HEK293 (cell line): ENCODE data around the gene ISG15.
A peak's percentile ranks its signal among the peaks of the same experiment; 100 is the strongest.

ENCODE experiments used
- BCL11A ChIP-seq: fragments of 450-650 bp; formaldehyde crosslinking; IDR thresholded peaks from 2 replicates; pipeline ENCODE4 v1.5.1; 2016; ENCODE audit warnings: low read depth, missing biosample characterization, missing genetic modification characterization
- FEZF1 ChIP-seq: fragments of 450-650 bp; formaldehyde crosslinking; IDR thresholded peaks from 2 replicates; pipeline ENCODE4 v1.5.1; 2016; ENCODE audit warnings: missing biosample characterization, missing genetic modification characterization
- KLF10 ChIP-seq: fragments of 450-650 bp; IDR thresholded peaks from 2 replicates; pipeline ENCODE4 v1.5.1; 2018; ENCODE audit warnings: missing biosample characterization, mild to moderate bottlenecking, missing genetic modification characterization
- OSR2 ChIP-seq: fragments of 450-650 bp; formaldehyde crosslinking; IDR thresholded peaks from 2 replicates; pipeline ENCODE4 v1.5.1; 2016; ENCODE audit warnings: missing biosample characterization, missing genetic modification characterization
- SCRT2 ChIP-seq: fragments of 450-650 bp; formaldehyde crosslinking; IDR thresholded peaks from 2 replicates; pipeline ENCODE4 v1.5.1; 2016; ENCODE audit warnings: missing biosample characterization, missing genetic modification characterization
- ZNF133 ChIP-seq: fragments of 450-650 bp; formaldehyde crosslinking; IDR thresholded peaks from 2 replicates; pipeline ENCODE4 v1.5.1; 2016; ENCODE audit warnings: missing biosample characterization, missing genetic modification characterization
- ZNF2 ChIP-seq: fragments of 450-650 bp; formaldehyde crosslinking; IDR thresholded peaks from 2 replicates; pipeline ENCODE4 v1.5.1; 2016; ENCODE audit warnings: missing biosample characterization, missing genetic modification characterization
- ZNF23 ChIP-seq: fragments of 450-650 bp; formaldehyde crosslinking; IDR thresholded peaks from 2 replicates; pipeline ENCODE4 v1.5.1; 2016; ENCODE audit warnings: missing biosample characterization, missing genetic modification characterization, borderline replicate concordance
- ZNF24 ChIP-seq: fragments of 450-650 bp; formaldehyde crosslinking; IDR thresholded peaks from 2 replicates; pipeline ENCODE4 v1.5.1; 2016; ENCODE audit warnings: missing biosample characterization, missing genetic modification characterization
- ZNF274 ChIP-seq, 2 experiments: fragments of 200-500 bp in 1 of 2; fragments of 450-650 bp in 1 of 2; sonication (Bioruptor generic) in 1 of 2; formaldehyde crosslinking in 1 of 2; IDR thresholded peaks; 2 replicates each; pipeline versions ENCODE4 v1.5.1 to v1.6.1; 2014 to 2016; ENCODE audit warnings: borderline replicate concordance in 1 of 2, inconsistent platforms in 1 of 2, low read length in 1 of 2, missing biosample characterization in 1 of 2, missing genetic modification characterization in 1 of 2
- ZNF560 ChIP-seq: fragments of 450-650 bp; formaldehyde crosslinking; IDR thresholded peaks from 2 replicates; pipeline ENCODE4 v1.5.1; 2017; ENCODE audit warnings: missing biosample characterization, missing genetic modification characterization, borderline replicate concordance
- ZNF621 ChIP-seq: fragments of 450-650 bp; formaldehyde crosslinking; IDR thresholded peaks from 2 replicates; pipeline ENCODE4 v1.5.1; 2017; ENCODE audit warnings: missing biosample characterization, missing genetic modification characterization
- ZNF677 ChIP-seq: fragments of 450-650 bp; IDR thresholded peaks from 2 replicates; pipeline ENCODE4 v1.5.0; 2018; ENCODE audit warnings: missing biosample characterization, mild to moderate bottlenecking, missing genetic modification characterization, moderate library complexity
- ZNF792 ChIP-seq: fragments of 450-650 bp; formaldehyde crosslinking; IDR thresholded peaks from 2 replicates; pipeline ENCODE4 v1.5.1; 2016; ENCODE audit warnings: missing biosample characterization, missing genetic modification characterization
- TF ChIP-seq, protein P1 (sequence below): fragments of 450-650 bp; formaldehyde crosslinking; IDR thresholded peaks from 2 replicates; pipeline ENCODE4 v1.5.1; 2016; ENCODE audit warnings: missing biosample characterization, missing genetic modification characterization
- TF ChIP-seq, protein P2 (sequence below): fragments of 450-650 bp; formaldehyde crosslinking; IDR thresholded peaks from 2 replicates; pipeline ENCODE4 v1.5.1; 2016; ENCODE audit warnings: missing biosample characterization, missing genetic modification characterization
- TF ChIP-seq, protein P3 (sequence below): fragments of 450-650 bp; formaldehyde crosslinking; IDR thresholded peaks from 2 replicates; pipeline ENCODE4 v1.5.1; 2016; ENCODE audit warnings: missing biosample characterization, missing genetic modification characterization
- TF ChIP-seq, protein P4 (sequence below): fragments of 450-650 bp; formaldehyde crosslinking; IDR thresholded peaks from 2 replicates; pipeline ENCODE4 v1.5.1; 2017; ENCODE audit warnings: missing biosample characterization, mild to moderate bottlenecking, missing genetic modification characterization, moderate library complexity
- TF ChIP-seq, protein P5 (sequence below): fragments of 450-650 bp; formaldehyde crosslinking; IDR thresholded peaks from 2 replicates; pipeline ENCODE4 v1.5.1; 2016; ENCODE audit warnings: missing biosample characterization, missing genetic modification characterization
- TF ChIP-seq, protein P6 (sequence below): fragments of 450-650 bp; formaldehyde crosslinking; IDR thresholded peaks from 2 replicates; pipeline ENCODE4 v1.5.1; 2017; ENCODE audit warnings: missing biosample characterization, missing genetic modification characterization
- TF ChIP-seq, protein P7 (sequence below): fragments of 450-650 bp; formaldehyde crosslinking; IDR thresholded peaks from 2 replicates; pipeline ENCODE4 v1.5.1; 2016; ENCODE audit warnings: missing biosample characterization, missing genetic modification characterization
- TF ChIP-seq, protein P8 (sequence below): fragments of 450-650 bp; formaldehyde crosslinking; IDR thresholded peaks from 2 replicates; pipeline ENCODE4 v1.5.1; 2016; ENCODE audit warnings: missing biosample characterization, missing genetic modification characterization
- TF ChIP-seq, protein P9 (sequence below): fragments of 450-650 bp; formaldehyde crosslinking; IDR thresholded peaks from 2 replicates; pipeline ENCODE4 v1.5.1; 2016; ENCODE audit warnings: missing biosample characterization, missing genetic modification characterization

ISG15 gene

DNA sequence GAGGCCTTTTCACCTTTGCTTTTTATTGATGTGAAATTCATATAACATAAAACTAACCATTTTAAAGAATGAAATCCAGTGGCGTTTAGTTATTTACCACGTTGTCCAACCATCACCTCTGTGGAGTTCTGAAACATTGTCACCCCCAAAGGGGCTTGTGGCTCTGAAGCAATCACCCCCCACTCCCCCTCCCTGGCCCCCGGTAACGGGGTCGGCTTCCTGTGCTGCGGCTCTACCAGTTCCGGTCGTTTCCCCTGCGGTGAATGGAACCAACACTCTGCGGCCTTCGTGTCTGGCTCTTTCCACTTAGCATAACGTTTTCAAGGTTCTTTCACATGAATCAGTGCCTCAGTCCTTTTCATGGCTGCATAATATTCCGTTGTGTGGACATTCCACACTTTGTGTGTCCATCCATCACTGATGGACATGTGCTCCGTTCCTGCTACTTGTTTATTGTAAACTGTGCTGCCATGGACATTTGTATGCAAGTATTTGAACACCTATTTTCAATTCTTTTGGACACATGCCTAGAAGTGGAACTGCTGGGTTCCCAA lies 1.8 kb upstream of the ISG15 start (continued):
- TF ChIP-seq, protein P1, sequence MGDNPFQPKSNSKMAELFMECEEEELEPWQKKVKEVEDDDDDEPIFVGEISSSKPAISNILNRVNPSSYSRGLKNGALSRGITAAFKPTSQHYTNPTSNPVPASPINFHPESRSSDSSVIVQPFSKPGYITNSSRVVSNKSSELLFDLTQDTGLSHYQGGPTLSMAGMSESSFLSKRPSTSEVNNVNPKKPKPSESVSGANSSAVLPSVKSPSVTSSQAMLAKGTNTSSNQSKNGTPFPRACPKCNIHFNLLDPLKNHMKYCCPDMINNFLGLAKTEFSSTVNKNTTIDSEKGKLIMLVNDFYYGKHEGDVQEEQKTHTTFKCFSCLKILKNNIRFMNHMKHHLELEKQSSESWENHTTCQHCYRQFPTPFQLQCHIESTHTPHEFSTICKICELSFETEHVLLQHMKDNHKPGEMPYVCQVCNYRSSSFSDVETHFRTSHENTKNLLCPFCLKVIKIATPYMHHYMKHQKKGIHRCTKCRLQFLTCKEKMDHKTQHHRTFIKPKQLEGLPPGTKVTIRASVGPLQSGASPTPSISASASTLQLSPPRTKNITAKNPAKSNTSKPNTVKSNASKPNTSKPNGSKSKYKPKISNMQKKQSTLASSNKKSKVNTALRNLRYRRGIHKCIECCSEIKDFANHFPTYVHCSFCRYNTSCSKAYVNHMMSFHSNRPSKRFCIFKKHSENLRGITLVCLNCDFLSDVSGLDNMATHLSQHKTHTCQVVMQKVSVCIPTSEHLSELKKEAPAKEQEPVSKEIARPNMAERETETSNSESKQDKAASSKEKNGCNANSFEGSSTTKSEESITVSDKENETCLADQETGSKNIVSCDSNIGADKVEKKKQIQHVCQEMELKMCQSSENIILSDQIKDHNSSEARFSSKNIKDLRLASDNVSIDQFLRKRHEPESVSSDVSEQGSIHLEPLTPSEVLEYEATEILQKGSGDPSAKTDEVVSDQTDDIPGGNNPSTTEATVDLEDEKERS (tag by site-specific recombination), result peak; percentile 30; the same call in 1 of the 2 replicates
- TF ChIP-seq, protein P2, sequence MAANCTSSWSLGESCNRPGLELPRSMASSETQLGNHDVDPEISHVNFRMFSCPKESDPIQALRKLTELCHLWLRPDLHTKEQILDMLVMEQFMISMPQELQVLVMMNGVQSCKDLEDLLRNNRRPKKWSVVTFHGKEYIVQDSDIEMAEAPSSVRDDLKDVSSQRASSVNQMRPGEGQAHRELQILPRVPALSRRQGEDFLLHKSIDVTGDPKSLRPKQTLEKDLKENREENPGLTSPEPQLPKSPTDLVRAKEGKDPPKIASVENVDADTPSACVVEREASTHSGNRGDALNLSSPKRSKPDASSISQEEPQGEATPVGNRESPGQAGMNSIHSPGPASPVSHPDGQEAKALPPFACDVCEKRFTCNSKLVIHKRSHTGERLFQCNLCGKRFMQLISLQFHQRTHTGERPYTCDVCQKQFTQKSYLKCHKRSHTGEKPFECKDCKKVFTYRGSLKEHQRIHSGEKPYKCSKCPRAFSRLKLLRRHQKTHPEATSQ (tag by site-specific recombination), result no peak
- no peak for TF ChIP-seq OSR2 (tag by site-specific recombination)
- TF ChIP-seq ZNF133 (tag by site-specific recombination), result no peak
- TF ChIP-seq KLF10 (tag by site-specific recombination), result no peak
- TF ChIP-seq FEZF1 (tag by site-specific recombination), result no peak
- no peak for TF ChIP-seq ZNF23 (tag by site-specific recombination)
- TF ChIP-seq, protein P3, sequence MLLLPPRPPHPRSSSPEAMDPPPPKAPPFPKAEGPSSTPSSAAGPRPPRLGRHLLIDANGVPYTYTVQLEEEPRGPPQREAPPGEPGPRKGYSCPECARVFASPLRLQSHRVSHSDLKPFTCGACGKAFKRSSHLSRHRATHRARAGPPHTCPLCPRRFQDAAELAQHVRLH (tag by site-specific recombination), result peak; percentile 88
- no peak for TF ChIP-seq ZNF274 (IDR thresholded peaks at IDR 0.05; ENCODE audit: low read length)
- TF ChIP-seq ZNF274 (tag by site-specific recombination; IDR thresholded peaks at IDR 0.05; ENCODE audit: borderline replicate concordance), result no peak
- no peak for TF ChIP-seq ZNF2 (tag by site-specific recombination)
- TF ChIP-seq, protein P4, sequence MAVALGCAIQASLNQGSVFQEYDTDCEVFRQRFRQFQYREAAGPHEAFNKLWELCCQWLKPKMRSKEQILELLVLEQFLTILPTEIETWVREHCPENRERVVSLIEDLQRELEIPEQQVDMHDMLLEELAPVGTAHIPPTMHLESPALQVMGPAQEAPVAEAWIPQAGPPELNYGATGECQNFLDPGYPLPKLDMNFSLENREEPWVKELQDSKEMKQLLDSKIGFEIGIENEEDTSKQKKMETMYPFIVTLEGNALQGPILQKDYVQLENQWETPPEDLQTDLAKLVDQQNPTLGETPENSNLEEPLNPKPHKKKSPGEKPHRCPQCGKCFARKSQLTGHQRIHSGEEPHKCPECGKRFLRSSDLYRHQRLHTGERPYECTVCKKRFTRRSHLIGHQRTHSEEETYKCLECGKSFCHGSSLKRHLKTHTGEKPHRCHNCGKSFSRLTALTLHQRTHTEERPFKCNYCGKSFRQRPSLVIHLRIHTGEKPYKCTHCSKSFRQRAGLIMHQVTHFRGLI (tag by site-specific recombination), result no peak
- no peak for TF ChIP-seq SCRT2 (tag by site-specific recombination)
- TF ChIP-seq, protein P5, sequence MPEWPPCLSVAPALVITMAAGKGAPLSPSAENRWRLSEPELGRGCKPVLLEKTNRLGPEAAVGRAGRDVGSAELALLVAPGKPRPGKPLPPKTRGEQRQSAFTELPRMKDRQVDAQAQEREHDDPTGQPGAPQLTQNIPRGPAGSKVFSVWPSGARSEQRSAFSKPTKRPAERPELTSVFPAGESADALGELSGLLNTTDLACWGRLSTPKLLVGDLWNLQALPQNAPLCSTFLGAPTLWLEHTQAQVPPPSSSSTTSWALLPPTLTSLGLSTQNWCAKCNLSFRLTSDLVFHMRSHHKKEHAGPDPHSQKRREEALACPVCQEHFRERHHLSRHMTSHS, result no peak
- TF ChIP-seq ZNF560 (tag by site-specific recombination), result no peak
- TF ChIP-seq ZNF24, result peak; percentile 57; the same call in 1 of the 2 replicates
- TF ChIP-seq ZNF677 (tag by site-specific recombination), result no peak
- TF ChIP-seq, protein P6, sequence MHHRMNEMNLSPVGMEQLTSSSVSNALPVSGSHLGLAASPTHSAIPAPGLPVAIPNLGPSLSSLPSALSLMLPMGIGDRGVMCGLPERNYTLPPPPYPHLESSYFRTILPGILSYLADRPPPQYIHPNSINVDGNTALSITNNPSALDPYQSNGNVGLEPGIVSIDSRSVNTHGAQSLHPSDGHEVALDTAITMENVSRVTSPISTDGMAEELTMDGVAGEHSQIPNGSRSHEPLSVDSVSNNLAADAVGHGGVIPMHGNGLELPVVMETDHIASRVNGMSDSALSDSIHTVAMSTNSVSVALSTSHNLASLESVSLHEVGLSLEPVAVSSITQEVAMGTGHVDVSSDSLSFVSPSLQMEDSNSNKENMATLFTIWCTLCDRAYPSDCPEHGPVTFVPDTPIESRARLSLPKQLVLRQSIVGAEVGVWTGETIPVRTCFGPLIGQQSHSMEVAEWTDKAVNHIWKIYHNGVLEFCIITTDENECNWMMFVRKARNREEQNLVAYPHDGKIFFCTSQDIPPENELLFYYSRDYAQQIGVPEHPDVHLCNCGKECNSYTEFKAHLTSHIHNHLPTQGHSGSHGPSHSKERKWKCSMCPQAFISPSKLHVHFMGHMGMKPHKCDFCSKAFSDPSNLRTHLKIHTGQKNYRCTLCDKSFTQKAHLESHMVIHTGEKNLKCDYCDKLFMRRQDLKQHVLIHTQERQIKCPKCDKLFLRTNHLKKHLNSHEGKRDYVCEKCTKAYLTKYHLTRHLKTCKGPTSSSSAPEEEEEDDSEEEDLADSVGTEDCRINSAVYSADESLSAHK (tag by site-specific recombination), result no peak
- TF ChIP-seq ZNF792 (tag by site-specific recombination), result no peak
- TF ChIP-seq, protein P7, sequence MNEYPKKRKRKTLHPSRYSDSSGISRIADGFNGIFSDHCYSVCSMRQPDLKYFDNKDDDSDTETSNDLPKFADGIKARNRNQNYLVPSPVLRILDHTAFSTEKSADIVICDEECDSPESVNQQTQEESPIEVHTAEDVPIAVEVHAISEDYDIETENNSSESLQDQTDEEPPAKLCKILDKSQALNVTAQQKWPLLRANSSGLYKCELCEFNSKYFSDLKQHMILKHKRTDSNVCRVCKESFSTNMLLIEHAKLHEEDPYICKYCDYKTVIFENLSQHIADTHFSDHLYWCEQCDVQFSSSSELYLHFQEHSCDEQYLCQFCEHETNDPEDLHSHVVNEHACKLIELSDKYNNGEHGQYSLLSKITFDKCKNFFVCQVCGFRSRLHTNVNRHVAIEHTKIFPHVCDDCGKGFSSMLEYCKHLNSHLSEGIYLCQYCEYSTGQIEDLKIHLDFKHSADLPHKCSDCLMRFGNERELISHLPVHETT (tag by site-specific recombination), result peak; percentile 52; the same call in 1 of the 2 replicates
- TF ChIP-seq, protein P8, sequence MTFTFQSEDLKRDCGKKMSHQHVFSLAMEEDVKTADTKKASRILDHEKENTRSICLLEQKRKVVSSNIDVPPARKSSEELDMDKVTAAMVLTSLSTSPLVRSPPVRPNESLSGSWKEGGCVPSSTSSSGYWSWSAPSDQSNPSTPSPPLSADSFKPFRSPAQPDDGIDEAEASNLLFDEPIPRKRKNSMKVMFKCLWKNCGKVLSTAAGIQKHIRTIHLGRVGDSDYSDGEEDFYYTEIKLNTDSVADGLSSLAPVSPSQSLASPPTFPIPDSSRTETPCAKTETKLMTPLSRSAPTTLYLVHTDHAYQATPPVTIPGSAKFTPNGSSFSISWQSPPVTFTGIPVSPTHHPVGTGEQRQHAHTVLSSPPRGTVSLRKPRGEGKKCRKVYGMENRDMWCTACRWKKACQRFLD (tag by site-specific recombination), result no peak
- TF ChIP-seq ZNF621 (tag by site-specific recombination), result no peak
- TF ChIP-seq BCL11A (tag by site-specific recombination), result no peak
- TF ChIP-seq, protein P9, sequence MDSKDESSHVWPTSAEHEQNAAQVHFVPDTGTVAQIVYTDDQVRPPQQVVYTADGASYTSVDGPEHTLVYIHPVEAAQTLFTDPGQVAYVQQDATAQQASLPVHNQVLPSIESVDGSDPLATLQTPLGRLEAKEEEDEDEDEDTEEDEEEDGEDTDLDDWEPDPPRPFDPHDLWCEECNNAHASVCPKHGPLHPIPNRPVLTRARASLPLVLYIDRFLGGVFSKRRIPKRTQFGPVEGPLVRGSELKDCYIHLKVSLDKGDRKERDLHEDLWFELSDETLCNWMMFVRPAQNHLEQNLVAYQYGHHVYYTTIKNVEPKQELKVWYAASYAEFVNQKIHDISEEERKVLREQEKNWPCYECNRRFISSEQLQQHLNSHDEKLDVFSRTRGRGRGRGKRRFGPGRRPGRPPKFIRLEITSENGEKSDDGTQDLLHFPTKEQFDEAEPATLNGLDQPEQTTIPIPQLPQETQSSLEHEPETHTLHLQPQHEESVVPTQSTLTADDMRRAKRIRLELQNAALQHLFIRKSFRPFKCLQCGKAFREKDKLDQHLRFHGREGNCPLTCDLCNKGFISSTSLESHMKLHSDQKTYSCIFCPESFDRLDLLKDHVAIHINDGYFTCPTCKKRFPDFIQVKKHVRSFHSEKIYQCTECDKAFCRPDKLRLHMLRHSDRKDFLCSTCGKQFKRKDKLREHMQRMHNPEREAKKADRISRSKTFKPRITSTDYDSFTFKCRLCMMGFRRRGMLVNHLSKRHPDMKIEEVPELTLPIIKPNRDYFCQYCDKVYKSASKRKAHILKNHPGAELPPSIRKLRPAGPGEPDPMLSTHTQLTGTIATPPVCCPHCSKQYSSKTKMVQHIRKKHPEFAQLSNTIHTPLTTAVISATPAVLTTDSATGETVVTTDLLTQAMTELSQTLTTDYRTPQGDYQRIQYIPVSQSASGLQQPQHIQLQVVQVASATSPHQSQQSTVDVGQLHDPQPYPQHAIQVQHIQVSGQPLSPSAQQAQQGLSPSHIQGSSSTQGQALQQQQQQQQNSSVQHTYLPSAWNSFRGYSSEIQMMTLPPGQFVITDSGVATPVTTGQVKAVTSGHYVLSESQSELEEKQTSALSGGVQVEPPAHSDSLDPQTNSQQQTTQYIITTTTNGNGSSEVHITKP, result no peak
